NT2/D1 (cell line): ENCODE results near the gene LHFPL4.

Source experiments
- DNase-seq: peaks from one replicate; pipeline ENCODE4 v3.0.0-alpha.2; 2011; ENCODE audit warnings: low read depth, low spot score
- H3K27me3 ChIP-seq: 2 replicates; pipeline ENCODE4 v1.6.0; 2011; ENCODE audit warnings: mild to moderate bottlenecking; ENCODE audit not compliant: insufficient read length, insufficient read depth
- H3K36me3 ChIP-seq: 2 replicates; pipeline ENCODE4 v1.6.1; 2011; ENCODE audit warnings: mild to moderate bottlenecking, low read length, mixed read lengths; ENCODE audit not compliant: insufficient read depth, insufficient read length
- H3K4me1 ChIP-seq: 2 replicates; pipeline ENCODE4 v1.5.1; 2011; ENCODE audit not compliant: insufficient read depth, insufficient read length
- H3K4me3 ChIP-seq: 2 replicates; pipeline ENCODE4 v1.5.1; 2011; ENCODE audit warnings: low read depth; ENCODE audit not compliant: insufficient read length
- H3K9ac ChIP-seq: 2 replicates; pipeline ENCODE4 v1.6.0; 2011; ENCODE audit warnings: low read depth; ENCODE audit not compliant: insufficient read length
- H3K9me3 ChIP-seq: 2 replicates; pipeline ENCODE4 v1.5.1; 2011; ENCODE audit warnings: mild to moderate bottlenecking, low read length; ENCODE audit not compliant: insufficient read depth
- SUZ12 ChIP-seq: IDR thresholded peaks from 2 replicates; pipeline ENCODE4 v1.6.1; 2011; ENCODE audit not compliant: insufficient read length, insufficient read depth; ENCODE audit errors: extremely low read depth
- YY1 ChIP-seq: IDR thresholded peaks from 2 replicates; pipeline ENCODE4 v1.6.1; 2011; ENCODE audit not compliant: insufficient read length, insufficient read depth
- ZNF274 ChIP-seq: IDR thresholded peaks from 2 replicates; pipeline ENCODE4 v1.6.1; 2011; ENCODE audit warnings: mild to moderate bottlenecking, low read depth, low read length

Gene LHFPL4

GRCh38 chr3:9507586-9508578 lies 45.7 kb downstream of the LHFPL4 start:
- H3K4me1 ChIP-seq: no peaks in the 10 kb centered on the region

GRCh38 chr3:9503283-9503682 lies 50.3 kb downstream of the LHFPL4 start:
- TF ChIP-seq SUZ12 (no peak), ZNF274 (no peak), YY1 (no peak)
- Histone ChIP-seq H3K27me3 (peaks cover 28% of the 10 kb centered on the region), H3K36me3 (no peaks in the 10 kb centered on the region), H3K9me3 (no peaks in the 10 kb centered on the region), H3K4me3 (no peak overlapping the region), H3K4me1 (peaks cover 15% of the 10 kb centered on the region), H3K9ac (no peak overlapping the region)
- DNase-seq: peak; percentile 92

More at GRCh38 chr3:9507586-9508578, 45.7 kb downstream of the LHFPL4 start:
- Histone ChIP-seq H3K9me3 (no peaks in the 10 kb centered on the region), H3K27me3 (no peaks in the 10 kb centered on the region), H3K36me3 (no peaks in the 10 kb centered on the region), H3K9ac (no peak overlapping the region), H3K4me3 (no peak overlapping the region)
- no peak for DNase-seq
- no peak for TF ChIP-seq YY1
- TF ChIP-seq ZNF274: no peak
- no peak for TF ChIP-seq SUZ12

GRCh38 chr3:9501226-9501625 lies 52.4 kb downstream of the LHFPL4 start:
- no peak overlapping the region for H3K9ac ChIP-seq
- H3K9me3 ChIP-seq: no peaks in the 10 kb centered on the region
- DNase-seq: no peak
- TF ChIP-seq YY1 (no peak), ZNF274 (no peak), SUZ12 (no peak)
- H3K4me3 ChIP-seq: no peak overlapping the region
- H3K4me1 ChIP-seq: peaks cover 15% of the 10 kb centered on the region
- H3K27me3 ChIP-seq: peaks cover 30% of the 10 kb centered on the region
- H3K36me3 ChIP-seq: no peaks in the 10 kb centered on the region

- TF ChIP-seq YY1 (no peak), ZNF274 (no peak)
- Histone ChIP-seq H3K27me3 (peaks cover 31% of the 10 kb centered on the region), H3K9ac (peak overlapping the region; percentile 72), H3K36me3 (no peaks in the 10 kb centered on the region), H3K4me3 (peak overlapping the region; percentile 66), H3K9me3 (no peaks in the 10 kb centered on the region), H3K4me1 (peaks cover 15% of the 10 kb centered on the region)
- peak; percentile 79 for DNase-seq
Observed at GRCh38 chr3:9500108-9501050, 53.2 kb downstream of the LHFPL4 start.

GRCh38 chr3:9499455-9500107 lies 54.0 kb downstream of the LHFPL4 start:
- peak overlapping the region; percentile 72 for H3K9ac ChIP-seq
- no peaks in the 10 kb centered on the region for H3K9me3 ChIP-seq
- TF ChIP-seq YY1 (no peak), ZNF274 (no peak), SUZ12 (no peak)
- no peaks in the 10 kb centered on the region for H3K36me3 ChIP-seq
- H3K4me1 ChIP-seq: peaks cover 15% of the 10 kb centered on the region
- H3K27me3 ChIP-seq: peaks cover 38% of the 10 kb centered on the region
- peak overlapping the region; percentile 66 for H3K4me3 ChIP-seq
- no peak for DNase-seq

GRCh38 chr3:9498781-9499180 lies 54.8 kb downstream of the LHFPL4 start:
- Histone ChIP-seq H3K9ac (no peak overlapping the region), H3K27me3 (peaks cover 46% of the 10 kb centered on the region), H3K4me3 (no peak overlapping the region), H3K36me3 (no peaks in the 10 kb centered on the region), H3K4me1 (peaks cover 15% of the 10 kb centered on the region), H3K9me3 (no peaks in the 10 kb centered on the region)
- TF ChIP-seq ZNF274 (no peak), SUZ12 (no peak), YY1 (no peak)
- no peak for DNase-seq
